HCT116 (cell line): ENCODE results near the gene YEATS4. TPM values are rescaled to one million over a fixed set of nuclear protein-coding genes. Genes with fewer than 3 reads are reported as not detected.

Source experiments
- ATAC-seq: fragments of 200-7000 bp; cut with Tn5 transposase; 2 replicates; pipeline ENCODE4 v1.9.1; 2020; ENCODE audit warnings: mild to moderate bottlenecking, moderate library complexity
- BruUV-seq: library from RNA; stranded (reverse); fragments of 400-500 nt; replicated peaks from 2 replicates; lab custom pipeline; 2021; lab: Mats Ljungman, UMichigan
- CTCF ChIA-PET: fragments of 300-600 bp; sonication (Branson Sonifier 250); formaldehyde crosslinking; loops from one replicate; lab custom pipeline; 2021; ENCODE audit warnings: antibody characterized with exemption; lab: Charles Lee
- POLR2A ChIA-PET: fragments of 300-600, 350-600 bp; sonication (Branson Sonifier 250); formaldehyde crosslinking; loops from one replicate; lab custom pipeline; 2021; ENCODE audit warnings: antibody characterized with exemption; lab: Charles Lee
- RAD21 ChIA-PET, 2 experiments: fragments of 300-600 bp; sonication (Branson Sonifier 250); formaldehyde crosslinking; loops; one replicate each; lab custom pipeline; 2023; ENCODE audit warnings: low total read pairs in 2 of 2; ENCODE audit not compliant: uncharacterized antibody in 2 of 2, unreplicated experiment in 2 of 2, low non-redundant PET in 1 of 2; lab: Charles Lee
- DNase-seq: peaks from one replicate; pipeline ENCODE4 v3.0.0-alpha.2; 2010; ENCODE audit warnings: low read depth, low spot score
- H2AFZ ChIP-seq: fragments of 200-600 bp; shearing (Covaris generic), sonication (generic); 2 replicates; pipeline ENCODE4 v1.6.1; 2017; ENCODE audit warnings: low read depth, mixed run types, mixed read lengths, antibody characterized with exemption, low read length; ENCODE audit not compliant: poor library complexity, severe bottlenecking
- H3K27ac ChIP-seq: 2 replicates; pipeline ENCODE4 v1.5.1; 2012; ENCODE audit warnings: low read depth, low read length
- H3K27me3 ChIP-seq: fragments of 200-600 bp; sonication (generic); 2 replicates; pipeline ENCODE4 v1.6.1; 2016; ENCODE audit warnings: mixed run types, low read length, mixed read lengths; ENCODE audit not compliant: insufficient read depth
- H3K36me3 ChIP-seq, 2 experiments: fragments of 200-500 bp in 1 of 2; fragments of 200-600 bp in 1 of 2; sonication (Bioruptor generic) in 1 of 2; sonication (generic) in 1 of 2; 2 replicates each; pipeline versions ENCODE4 v1.5.1 to v1.6.1; 2014 to 2016; ENCODE audit warnings: low read length in 2 of 2, inconsistent platforms in 1 of 2, mixed read lengths in 1 of 2, mixed run types in 1 of 2; ENCODE audit not compliant: insufficient read depth in 2 of 2, control insufficient read depth in 1 of 2
- H3K4me1 ChIP-seq, 2 experiments: fragments of 200-600 bp in 1 of 2; sonication (generic) in 1 of 2; 2 replicates each; pipeline versions ENCODE4 v1.5.1 to v1.6.1; 2012 to 2017; ENCODE audit warnings: low read length in 2 of 2, inconsistent platforms in 1 of 2, mild to moderate bottlenecking in 1 of 2, mixed read lengths in 1 of 2, mixed run types in 1 of 2, moderate library complexity in 1 of 2; ENCODE audit not compliant: insufficient read depth in 2 of 2, control insufficient read depth in 1 of 2
- H3K4me2 ChIP-seq: fragments of 200-600 bp; sonication (generic); 2 replicates; pipeline ENCODE4 v1.6.1; 2017; ENCODE audit warnings: mixed run types, low read length, mixed read lengths
- H3K4me3 ChIP-seq, 2 experiments: fragments of 200-600 bp in 1 of 2; sonication (generic) in 1 of 2; replicated peaks in 1 of 2; 2 replicates each; pipeline ENCODE4 v1.5.1; 2011 to 2016; ENCODE audit warnings: low read length in 2 of 2, control low read depth in 1 of 2, low read depth in 1 of 2, mild to moderate bottlenecking in 1 of 2, mixed read lengths in 1 of 2, mixed run types in 1 of 2
- H3K79me2 ChIP-seq: fragments of 200-600 bp; sonication (generic); 2 replicates; pipeline ENCODE4 v1.6.1; 2017; ENCODE audit warnings: mild to moderate bottlenecking, mixed run types, low read length, moderate library complexity, mixed read lengths; ENCODE audit not compliant: insufficient read depth
- H3K9ac ChIP-seq: fragments of 200-600 bp; sonication (generic); 2 replicates; pipeline ENCODE4 v1.6.1; 2016; ENCODE audit warnings: low read length, mixed read lengths
- H3K9me2 ChIP-seq: fragments of 200-600 bp; sonication (generic), shearing (Covaris generic); 2 replicates; pipeline ENCODE4 v1.6.1; 2017; ENCODE audit warnings: mixed run types, mild to moderate bottlenecking, moderate library complexity; ENCODE audit not compliant: insufficient read depth
- H3K9me3 ChIP-seq, 2 experiments: fragments of 200-500 bp in 1 of 2; fragments of 200-600 bp in 1 of 2; sonication (Bioruptor generic) in 1 of 2; sonication (generic) in 1 of 2; 2 replicates each; pipeline ENCODE4 v1.6.1; 2014 to 2017; ENCODE audit warnings: low read length in 2 of 2, mixed read lengths in 2 of 2, inconsistent platforms in 1 of 2, low read depth in 1 of 2, mild to moderate bottlenecking in 1 of 2, mixed run types in 1 of 2, moderate library complexity in 1 of 2; ENCODE audit not compliant: control insufficient read depth in 1 of 2, insufficient read depth in 1 of 2
- H4K20me1 ChIP-seq: fragments of 200-600 bp; sonication (generic), shearing (Covaris generic); 2 replicates; pipeline ENCODE4 v1.6.1; 2017; ENCODE audit warnings: mixed run types, mild to moderate bottlenecking, moderate library complexity; ENCODE audit not compliant: insufficient read depth
- CBX3 ChIP-seq: IDR thresholded peaks from 2 replicates; pipeline ENCODE4 v1.6.1; 2012; ENCODE audit warnings: low read depth
- CEBPB ChIP-seq: IDR thresholded peaks from 2 replicates; pipeline ENCODE4 v1.6.1; 2012; ENCODE audit warnings: low read depth
- EGR1 ChIP-seq: IDR thresholded peaks from 2 replicates; pipeline ENCODE4 v1.6.1; 2012; ENCODE audit warnings: low read depth
- ELF1 ChIP-seq: IDR thresholded peaks from 2 replicates; pipeline ENCODE4 v1.6.1; 2012; ENCODE audit warnings: low read depth, borderline replicate concordance
- EZH2phosphoT487 ChIP-seq: fragments of 200-600 bp; IDR thresholded peaks from 2 replicates; pipeline ENCODE4 v1.6.1; 2018; ENCODE audit warnings: antibody characterized with exemption, borderline replicate concordance
- POLR2A ChIP-seq: IDR thresholded peaks from 2 replicates; pipeline ENCODE4 v1.7.0; 2011; ENCODE audit warnings: borderline replicate concordance; ENCODE audit not compliant: insufficient read depth, insufficient read length; ENCODE audit errors: extremely low read depth
- POLR2AphosphoS5 ChIP-seq: IDR thresholded peaks from 2 replicates; pipeline ENCODE4 v1.6.1; 2011; ENCODE audit warnings: mild to moderate bottlenecking, low read depth, low read length, moderate library complexity
- RAD21 ChIP-seq: IDR thresholded peaks from 2 replicates; pipeline ENCODE4 v1.6.1; 2012; ENCODE audit warnings: low read depth, mild to moderate bottlenecking
- SIN3A ChIP-seq: IDR thresholded peaks from 2 replicates; pipeline ENCODE4 v1.6.1; 2012; ENCODE audit warnings: low read depth
- SP1 ChIP-seq: IDR thresholded peaks from 2 replicates; pipeline ENCODE4 v1.6.1; 2012; ENCODE audit warnings: low read depth
- SRF ChIP-seq: IDR thresholded peaks from 2 replicates; pipeline ENCODE4 v1.6.1; 2012; ENCODE audit warnings: low read depth
- TCF7L2 ChIP-seq: IDR thresholded peaks from 2 replicates; pipeline ENCODE4 v1.7.0; 2011; ENCODE audit warnings: borderline replicate concordance, inconsistent platforms; ENCODE audit not compliant: insufficient read depth, insufficient read length; ENCODE audit errors: extremely low read depth
- intact Hi-C: fragments of 100-400 bp; cut with micrococcal nuclease; formaldehyde crosslinking; loops from 2 replicates; pipeline ENCODE4 v1.10.0; 2022
- total RNA-seq: library from RNA; stranded (reverse); gene quantifications from one replicate; pipeline ENCODE4 v1.2.1, GENCODE V29; 2021; ENCODE audit not compliant: unreplicated experiment
- TF ChIP-seq, protein P1 (sequence below): IDR thresholded peaks from 2 replicates; pipeline ENCODE4 v1.6.1; 2012
- TF ChIP-seq, protein P2 (sequence below), 3 experiments: fragments of 200-600 bp in 1 of 3; sonication (generic) in 1 of 3; IDR thresholded peaks in 2 of 3; conservative IDR thresholded peaks in 1 of 3; 2 replicates each; pipeline ENCODE4 v1.5.1; 2012 to 2017; ENCODE audit warnings: low read depth in 2 of 3, low read length in 2 of 3, antibody characterized with exemption in 1 of 3, borderline replicate concordance in 1 of 3, control low read depth in 1 of 3, mild to moderate bottlenecking in 1 of 3, mixed read lengths in 1 of 3, mixed run types in 1 of 3, moderate library complexity in 1 of 3; ENCODE audit not compliant: insufficient read depth in 1 of 3
- TF ChIP-seq, protein P3 (sequence below): IDR thresholded peaks from 2 replicates; pipeline ENCODE4 v1.6.1; 2012
- TF ChIP-seq, protein P4 (sequence below): IDR thresholded peaks from 2 replicates; pipeline ENCODE4 v1.6.1; 2012; ENCODE audit warnings: low read depth

The YEATS4 gene
- total RNA-seq, 1 experiment from 2014 or later: 32.0 TPM

DNA sequence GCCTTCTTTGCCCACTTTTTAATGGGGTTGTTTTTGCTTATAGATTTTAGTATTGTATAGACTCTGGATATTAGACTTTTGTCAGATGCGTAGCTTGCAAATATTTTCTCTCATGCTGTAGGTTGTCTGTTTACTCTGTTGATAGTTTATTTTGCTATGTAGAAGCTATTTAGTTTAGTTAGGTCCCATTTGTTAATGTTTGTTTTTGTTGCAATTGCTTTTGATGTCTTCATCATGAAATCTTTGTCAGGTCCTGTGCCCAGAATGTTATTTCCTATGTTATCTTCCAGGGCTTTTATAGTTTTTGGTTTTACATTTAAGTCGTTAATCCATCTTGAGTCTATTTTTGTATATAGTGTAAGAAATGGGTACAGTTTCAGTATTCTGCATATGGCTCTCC lies 41.3 kb upstream of the YEATS4 start (continued):
- TF ChIP-seq, protein P1, sequence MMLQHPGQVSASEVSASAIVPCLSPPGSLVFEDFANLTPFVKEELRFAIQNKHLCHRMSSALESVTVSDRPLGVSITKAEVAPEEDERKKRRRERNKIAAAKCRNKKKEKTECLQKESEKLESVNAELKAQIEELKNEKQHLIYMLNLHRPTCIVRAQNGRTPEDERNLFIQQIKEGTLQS: no peak
- TF ChIP-seq SP1: no peak

DNA sequence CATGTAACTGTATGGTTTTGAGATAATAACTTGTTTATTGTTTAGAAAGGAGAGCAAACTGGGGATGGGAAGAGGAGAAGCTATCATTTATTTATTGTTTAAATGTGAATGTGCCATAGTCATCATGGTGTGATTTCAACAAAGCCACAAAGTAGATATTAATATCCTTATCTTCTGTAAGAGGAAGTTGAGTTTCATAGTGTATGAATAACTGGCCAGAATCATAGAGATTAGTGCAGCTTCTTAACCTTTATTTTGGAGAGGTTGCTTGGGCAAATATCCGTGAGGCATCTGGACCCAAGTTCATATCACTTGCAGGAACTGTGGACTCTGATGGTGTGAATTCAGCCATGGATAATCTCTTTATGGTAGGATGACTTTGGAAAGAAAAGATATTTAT lies 38.2 kb upstream of the YEATS4 start:
- BruUV-seq: no TSS peak
- H3K9ac ChIP-seq: no peak overlapping the region
- H4K20me1 ChIP-seq: no peaks in the 10 kb centered on the region
- CTCF ChIA-PET: interaction anchor here (1.1 kb wide), 1 partner anchor 30 kb away, joined by 4 read pairs; no protein-coding TSS in a partner anchor
- no peaks in the 10 kb centered on the region for H3K79me2 ChIP-seq
- H3K36me3 ChIP-seq: no peaks in the 10 kb centered on the region
- intact Hi-C loops: no loop called here
- no peaks in the 10 kb centered on the region for H3K4me1 ChIP-seq
- RAD21 ChIA-PET: no interaction called here
- no peak overlapping the region for H3K4me3 ChIP-seq
- POLR2A ChIA-PET: no interaction called here
- ATAC-seq (no peak), DNase-seq (no peak)
- no peak overlapping the region for H3K4me2 ChIP-seq
- H3K9me2 ChIP-seq: no peaks in the 10 kb centered on the region
- no peaks in the 10 kb centered on the region for H3K9me3 ChIP-seq
- H3K27me3 ChIP-seq: no peaks in the 10 kb centered on the region
- TF ChIP-seq SRF (no peak), CEBPB (no peak), POLR2AphosphoS5 (no peak), RAD21 (no peak), ELF1 (no peak), POLR2A (no peak), EZH2phosphoT487 (no peak), CBX3 (no peak), TCF7L2 (no peak), SP1 (no peak), EGR1 (no peak), SIN3A (no peak)
- TF ChIP-seq, protein P2, sequence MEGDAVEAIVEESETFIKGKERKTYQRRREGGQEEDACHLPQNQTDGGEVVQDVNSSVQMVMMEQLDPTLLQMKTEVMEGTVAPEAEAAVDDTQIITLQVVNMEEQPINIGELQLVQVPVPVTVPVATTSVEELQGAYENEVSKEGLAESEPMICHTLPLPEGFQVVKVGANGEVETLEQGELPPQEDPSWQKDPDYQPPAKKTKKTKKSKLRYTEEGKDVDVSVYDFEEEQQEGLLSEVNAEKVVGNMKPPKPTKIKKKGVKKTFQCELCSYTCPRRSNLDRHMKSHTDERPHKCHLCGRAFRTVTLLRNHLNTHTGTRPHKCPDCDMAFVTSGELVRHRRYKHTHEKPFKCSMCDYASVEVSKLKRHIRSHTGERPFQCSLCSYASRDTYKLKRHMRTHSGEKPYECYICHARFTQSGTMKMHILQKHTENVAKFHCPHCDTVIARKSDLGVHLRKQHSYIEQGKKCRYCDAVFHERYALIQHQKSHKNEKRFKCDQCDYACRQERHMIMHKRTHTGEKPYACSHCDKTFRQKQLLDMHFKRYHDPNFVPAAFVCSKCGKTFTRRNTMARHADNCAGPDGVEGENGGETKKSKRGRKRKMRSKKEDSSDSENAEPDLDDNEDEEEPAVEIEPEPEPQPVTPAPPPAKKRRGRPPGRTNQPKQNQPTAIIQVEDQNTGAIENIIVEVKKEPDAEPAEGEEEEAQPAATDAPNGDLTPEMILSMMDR (IDR thresholded peaks at IDR 0.05 in 2 of 3, conservative IDR thresholded peaks at IDR 0.05 in 1 of 3; ENCODE audit: borderline replicate concordance in 1 of 3, insufficient read depth in 1 of 3, low read depth in 2 of 3, low read length in 2 of 3): no peak
- TF ChIP-seq, protein P1: no peak
- TF ChIP-seq, protein P3, sequence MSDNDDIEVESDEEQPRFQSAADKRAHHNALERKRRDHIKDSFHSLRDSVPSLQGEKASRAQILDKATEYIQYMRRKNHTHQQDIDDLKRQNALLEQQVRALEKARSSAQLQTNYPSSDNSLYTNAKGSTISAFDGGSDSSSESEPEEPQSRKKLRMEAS: no peak
- TF ChIP-seq, protein P4, sequence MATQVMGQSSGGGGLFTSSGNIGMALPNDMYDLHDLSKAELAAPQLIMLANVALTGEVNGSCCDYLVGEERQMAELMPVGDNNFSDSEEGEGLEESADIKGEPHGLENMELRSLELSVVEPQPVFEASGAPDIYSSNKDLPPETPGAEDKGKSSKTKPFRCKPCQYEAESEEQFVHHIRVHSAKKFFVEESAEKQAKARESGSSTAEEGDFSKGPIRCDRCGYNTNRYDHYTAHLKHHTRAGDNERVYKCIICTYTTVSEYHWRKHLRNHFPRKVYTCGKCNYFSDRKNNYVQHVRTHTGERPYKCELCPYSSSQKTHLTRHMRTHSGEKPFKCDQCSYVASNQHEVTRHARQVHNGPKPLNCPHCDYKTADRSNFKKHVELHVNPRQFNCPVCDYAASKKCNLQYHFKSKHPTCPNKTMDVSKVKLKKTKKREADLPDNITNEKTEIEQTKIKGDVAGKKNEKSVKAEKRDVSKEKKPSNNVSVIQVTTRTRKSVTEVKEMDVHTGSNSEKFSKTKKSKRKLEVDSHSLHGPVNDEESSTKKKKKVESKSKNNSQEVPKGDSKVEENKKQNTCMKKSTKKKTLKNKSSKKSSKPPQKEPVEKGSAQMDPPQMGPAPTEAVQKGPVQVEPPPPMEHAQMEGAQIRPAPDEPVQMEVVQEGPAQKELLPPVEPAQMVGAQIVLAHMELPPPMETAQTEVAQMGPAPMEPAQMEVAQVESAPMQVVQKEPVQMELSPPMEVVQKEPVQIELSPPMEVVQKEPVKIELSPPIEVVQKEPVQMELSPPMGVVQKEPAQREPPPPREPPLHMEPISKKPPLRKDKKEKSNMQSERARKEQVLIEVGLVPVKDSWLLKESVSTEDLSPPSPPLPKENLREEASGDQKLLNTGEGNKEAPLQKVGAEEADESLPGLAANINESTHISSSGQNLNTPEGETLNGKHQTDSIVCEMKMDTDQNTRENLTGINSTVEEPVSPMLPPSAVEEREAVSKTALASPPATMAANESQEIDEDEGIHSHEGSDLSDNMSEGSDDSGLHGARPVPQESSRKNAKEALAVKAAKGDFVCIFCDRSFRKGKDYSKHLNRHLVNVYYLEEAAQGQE: no peak
- no peak overlapping the region for H3K27ac ChIP-seq
- no peak overlapping the region for H2AFZ ChIP-seq
